Body of pancreas (tissue), 4 donors: ENCODE data around the gene P2RX5.

Experiments used
- CTCF ChIP-seq, 7 experiments: fragments of 450-650 bp in 4 of 7; fragments of 200-600 bp in 3 of 7; sonication (generic) in 3 of 7; IDR thresholded peaks; one replicate each; pipeline ENCODE4 v1.5.1; 2016 to 2019; ENCODE audit warnings: antibody characterized with exemption in 7 of 7
- POLR2A ChIP-seq, 3 donors: fragments of 450-650 bp; IDR thresholded peaks; one replicate each; pipeline ENCODE4 v1.6.1; 2016; ENCODE audit warnings: antibody characterized with exemption in 3 of 3, mild to moderate bottlenecking in 2 of 3

GRCh38 chr17:3627769-3628167 is 68.2 kb downstream of the P2RX5 start:
- TF ChIP-seq CTCF (IDR thresholded peaks at IDR 0.05) (no peak), POLR2A (IDR thresholded peaks at IDR 0.05) (no peak)
